PFSK-1 (cell line): Measurements from ENCODE around the gene HCN2.

ENCODE experiments used
- FOXP2 ChIP-seq: optimal IDR thresholded peaks from 2 replicates; pipeline ENCODE3; 2011; ENCODE audit warnings: borderline replicate concordance, control low read depth, inconsistent platforms; ENCODE audit not compliant: insufficient read depth; ENCODE audit errors: extremely low read length, extremely low read depth
- POLR2AphosphoS5 ChIP-seq: IDR thresholded peaks from 2 replicates; pipeline ENCODE4 v1.6.1; 2012; ENCODE audit warnings: low read depth, mild to moderate bottlenecking, control low read depth, low read length, moderate library complexity
- SIN3A ChIP-seq: IDR thresholded peaks from 2 replicates; pipeline ENCODE4 v1.6.1; 2012; ENCODE audit warnings: mild to moderate bottlenecking, low read length, moderate library complexity, borderline replicate concordance; ENCODE audit not compliant: insufficient read depth
- TAF1 ChIP-seq: IDR thresholded peaks from 2 replicates; pipeline ENCODE4 v1.6.1; 2012; ENCODE audit warnings: low read length, control low read depth, borderline replicate concordance; ENCODE audit not compliant: insufficient read depth
- TF ChIP-seq, protein P1 (sequence below), 2 experiments: IDR thresholded peaks; 2 replicates each; pipeline versions ENCODE4 v1.6.1 to v1.8.0; 2011 to 2012; ENCODE audit warnings: low read depth in 2 of 2, low read length in 2 of 2, control low read depth in 1 of 2, inconsistent platforms in 1 of 2, mild to moderate bottlenecking in 1 of 2, moderate library complexity in 1 of 2; ENCODE audit not compliant: insufficient read depth in 1 of 2

The HCN2 gene

DNA sequence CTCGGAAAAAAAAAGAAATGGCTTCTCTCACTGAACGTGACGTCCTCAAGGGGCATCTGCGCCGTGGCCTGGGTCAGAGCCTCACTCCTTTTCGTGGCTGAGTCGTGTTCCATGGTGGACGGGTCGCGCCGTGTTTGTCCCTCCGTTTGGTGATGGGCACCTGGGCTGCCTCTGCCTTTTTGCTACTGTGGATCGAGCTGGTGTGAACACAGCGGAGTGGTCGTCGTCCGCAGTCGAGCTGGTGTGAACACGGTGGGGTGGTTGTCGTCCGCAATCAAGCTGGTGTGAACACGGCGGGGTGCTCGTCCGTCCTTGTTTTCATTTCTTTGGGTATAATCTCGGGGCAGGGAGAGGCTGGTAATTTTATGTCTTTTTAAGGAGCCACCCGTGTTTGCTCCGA, 11.6 kb downstream of the HCN2 start:
- TF ChIP-seq SIN3A: no peak
- no peak for TF ChIP-seq POLR2AphosphoS5

DNA sequence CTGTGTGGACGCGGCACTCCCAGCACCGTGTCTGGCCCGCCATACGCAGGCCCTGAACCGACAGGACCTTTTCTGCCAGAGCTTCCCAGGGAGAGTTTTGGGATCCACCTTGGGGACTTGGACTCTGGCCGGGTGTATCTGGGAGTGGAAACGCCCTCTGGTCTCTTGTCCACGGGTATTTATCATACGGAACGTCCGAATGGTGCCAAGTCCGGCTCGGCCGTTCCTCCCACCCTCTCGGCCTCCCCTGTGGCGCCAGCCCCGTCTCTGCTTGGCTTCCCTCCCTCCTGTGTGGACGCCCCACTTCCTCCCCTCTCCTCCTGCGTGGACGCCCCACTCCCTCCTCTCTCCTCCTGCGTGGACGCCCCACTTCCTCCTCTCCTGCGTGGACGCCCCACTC, 12.1 kb downstream of the HCN2 start:
- TF ChIP-seq TAF1 (no peak), SIN3A (no peak), POLR2AphosphoS5 (no peak), FOXP2 (no peak)
- TF ChIP-seq, protein P1, sequence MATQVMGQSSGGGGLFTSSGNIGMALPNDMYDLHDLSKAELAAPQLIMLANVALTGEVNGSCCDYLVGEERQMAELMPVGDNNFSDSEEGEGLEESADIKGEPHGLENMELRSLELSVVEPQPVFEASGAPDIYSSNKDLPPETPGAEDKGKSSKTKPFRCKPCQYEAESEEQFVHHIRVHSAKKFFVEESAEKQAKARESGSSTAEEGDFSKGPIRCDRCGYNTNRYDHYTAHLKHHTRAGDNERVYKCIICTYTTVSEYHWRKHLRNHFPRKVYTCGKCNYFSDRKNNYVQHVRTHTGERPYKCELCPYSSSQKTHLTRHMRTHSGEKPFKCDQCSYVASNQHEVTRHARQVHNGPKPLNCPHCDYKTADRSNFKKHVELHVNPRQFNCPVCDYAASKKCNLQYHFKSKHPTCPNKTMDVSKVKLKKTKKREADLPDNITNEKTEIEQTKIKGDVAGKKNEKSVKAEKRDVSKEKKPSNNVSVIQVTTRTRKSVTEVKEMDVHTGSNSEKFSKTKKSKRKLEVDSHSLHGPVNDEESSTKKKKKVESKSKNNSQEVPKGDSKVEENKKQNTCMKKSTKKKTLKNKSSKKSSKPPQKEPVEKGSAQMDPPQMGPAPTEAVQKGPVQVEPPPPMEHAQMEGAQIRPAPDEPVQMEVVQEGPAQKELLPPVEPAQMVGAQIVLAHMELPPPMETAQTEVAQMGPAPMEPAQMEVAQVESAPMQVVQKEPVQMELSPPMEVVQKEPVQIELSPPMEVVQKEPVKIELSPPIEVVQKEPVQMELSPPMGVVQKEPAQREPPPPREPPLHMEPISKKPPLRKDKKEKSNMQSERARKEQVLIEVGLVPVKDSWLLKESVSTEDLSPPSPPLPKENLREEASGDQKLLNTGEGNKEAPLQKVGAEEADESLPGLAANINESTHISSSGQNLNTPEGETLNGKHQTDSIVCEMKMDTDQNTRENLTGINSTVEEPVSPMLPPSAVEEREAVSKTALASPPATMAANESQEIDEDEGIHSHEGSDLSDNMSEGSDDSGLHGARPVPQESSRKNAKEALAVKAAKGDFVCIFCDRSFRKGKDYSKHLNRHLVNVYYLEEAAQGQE (IDR thresholded peaks at IDR 0.05; ENCODE audit: insufficient read depth in 1 of 2, low read depth in 2 of 2, low read length in 2 of 2): no peak

DNA sequence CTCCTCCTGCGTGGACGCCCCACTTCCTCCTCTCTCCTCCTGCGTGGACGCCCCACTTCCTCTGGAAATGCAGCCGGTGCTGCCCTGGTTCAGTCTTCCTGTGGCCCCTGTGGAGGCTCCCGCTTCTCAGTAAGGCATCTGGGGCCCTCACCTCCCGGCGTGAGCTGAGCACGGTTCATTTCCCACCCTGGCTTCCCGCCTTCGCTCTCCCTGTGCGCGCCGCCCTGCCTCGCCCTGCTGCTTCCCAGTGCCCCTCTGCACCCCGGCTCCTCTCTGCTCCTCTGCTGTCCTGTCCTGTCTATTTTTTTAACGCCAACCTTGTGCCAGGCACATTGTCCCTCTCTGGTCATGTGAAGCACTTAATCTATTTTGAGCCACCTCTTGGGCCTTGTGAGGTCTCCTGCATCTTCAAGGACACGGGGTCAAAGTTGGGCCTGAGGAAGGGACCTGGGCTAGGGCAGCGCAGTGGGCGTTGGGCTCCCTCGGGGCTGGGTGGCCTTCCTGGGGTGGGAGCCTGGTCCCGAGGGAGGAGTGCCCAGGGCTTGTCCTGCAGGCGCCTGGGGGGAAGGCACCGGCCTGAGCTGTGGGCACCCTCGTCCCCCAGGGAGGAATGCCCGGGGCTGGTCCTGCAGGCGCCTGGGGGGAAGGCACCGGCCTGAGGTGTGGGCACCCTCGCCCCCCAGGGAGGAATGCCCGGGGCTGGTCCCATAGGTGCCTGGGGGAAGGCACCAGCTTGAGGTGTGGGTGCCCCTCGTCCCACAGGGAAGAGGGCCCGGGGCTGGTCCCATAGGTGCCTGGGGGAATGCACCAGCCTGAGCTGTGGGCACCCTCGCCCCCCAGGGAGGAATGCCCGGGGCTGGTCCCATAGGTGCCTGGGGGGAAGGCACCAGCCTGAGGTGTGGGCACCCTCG, 13.0 kb downstream of the HCN2 start:
- TF ChIP-seq, protein P1 (IDR thresholded peaks at IDR 0.05; ENCODE audit: insufficient read depth in 1 of 2, low read depth in 2 of 2, low read length in 2 of 2): no peak
- TF ChIP-seq SIN3A (no peak), POLR2AphosphoS5 (no peak), TAF1 (no peak), FOXP2 (no peak)

DNA sequence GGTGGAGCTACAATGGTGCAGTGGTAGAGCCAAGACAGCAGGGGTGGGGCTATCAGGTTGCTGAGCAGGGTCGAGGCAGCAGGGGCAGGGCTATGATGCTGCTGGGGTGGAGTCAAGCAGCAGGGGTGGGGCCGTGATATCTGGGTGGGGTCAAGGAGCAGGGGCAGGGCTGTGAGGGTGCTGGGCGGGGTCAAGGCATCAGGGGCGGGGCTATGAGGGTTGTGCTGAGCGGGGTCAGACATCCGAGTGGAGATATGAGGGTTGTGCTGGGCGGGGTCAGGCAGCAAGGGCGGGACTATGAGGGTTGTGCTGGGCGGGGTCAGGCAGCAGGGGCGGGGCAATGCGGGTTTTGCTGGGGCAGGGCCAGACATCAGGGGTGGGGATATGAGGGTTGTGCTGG, 14.7 kb downstream of the HCN2 start:
- no peak for TF ChIP-seq TAF1
- TF ChIP-seq, protein P1 (IDR thresholded peaks at IDR 0.05; ENCODE audit: insufficient read depth in 1 of 2, low read depth in 2 of 2, low read length in 2 of 2): no peak
- TF ChIP-seq FOXP2: no peak
- TF ChIP-seq SIN3A: no peak
- TF ChIP-seq POLR2AphosphoS5: no peak

DNA sequence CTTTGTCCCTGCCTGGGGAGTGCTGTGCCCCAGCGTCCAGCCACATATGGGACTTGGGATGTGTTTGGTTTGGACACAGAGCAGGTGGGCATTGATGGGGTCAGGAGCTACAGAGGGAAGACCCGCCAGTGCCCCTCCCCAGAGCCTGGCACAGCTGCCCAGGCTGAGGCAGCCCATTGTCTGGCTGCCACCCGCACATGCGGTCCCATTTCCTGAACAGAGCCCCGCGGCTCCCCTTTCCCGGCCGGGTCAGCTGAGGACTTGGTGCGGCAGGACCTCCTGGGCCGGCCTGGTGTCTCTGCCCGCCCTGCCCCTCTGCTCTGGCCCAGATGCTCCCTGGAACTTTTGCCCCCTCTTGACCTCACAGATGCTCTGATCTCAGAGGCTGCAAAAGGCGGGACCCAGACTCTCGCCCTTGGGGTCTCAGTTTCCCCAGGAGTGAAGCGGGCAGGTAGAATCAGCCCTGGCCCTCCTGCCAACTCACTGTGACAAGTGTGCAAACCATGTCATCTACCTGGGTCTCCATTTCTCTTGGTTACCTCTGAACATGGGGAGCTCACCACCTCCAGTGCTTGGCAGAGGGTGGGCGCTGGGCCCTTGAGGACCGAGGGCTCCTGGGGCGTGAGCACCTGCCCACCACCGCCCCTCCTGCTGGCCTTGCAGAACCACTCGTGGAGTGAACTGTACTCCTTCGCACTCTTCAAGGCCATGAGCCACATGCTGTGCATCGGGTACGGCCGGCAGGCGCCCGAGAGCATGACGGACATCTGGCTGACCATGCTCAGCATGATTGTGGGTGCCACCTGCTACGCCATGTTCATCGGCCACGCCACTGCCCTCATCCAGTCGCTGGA, 17.8 kb downstream of the HCN2 start:
- no peak for TF ChIP-seq TAF1
- no peak for TF ChIP-seq FOXP2
- TF ChIP-seq SIN3A: no peak
- no peak for TF ChIP-seq POLR2AphosphoS5
- TF ChIP-seq, protein P1 (IDR thresholded peaks at IDR 0.05; ENCODE audit: insufficient read depth in 1 of 2, low read depth in 2 of 2, low read length in 2 of 2): no peak
